Smooth muscle cell of trachea (primary cell): ENCODE measurements around the gene TFPI2. TPM values are rescaled to one million over a fixed set of nuclear protein-coding genes. Genes with fewer than 3 reads are reported as not detected.

Source experiments
- total RNA-seq: library from RNA; depleted of rRNA; stranded (reverse); fragments of >200 nt; gene quantifications from 2 replicates; pipeline ENCODE4 v1.2.1, GENCODE V29; 2014

TFPI2 gene
- total RNA-seq: 6.6 and 14.5 TPM in 2 replicates

GRCh38 chr7:93890464-93891068, at the start of gene TFPI2:
TFPI2 (minus strand) TSS chr7:93890753; CDS start chr7:93890678, 75 bp downstream.

GRCh38 chr7:93921607-93922566, 31.3 kb upstream of the TFPI2 start, which contains the start of gene GNG11:
GNG11 (plus strand) TSS chr7:93921735; CDS start chr7:93922138, 403 bp downstream.

GRCh38 chr7:93906267-93906666, 15.7 kb upstream of the TFPI2 start, which contains the start of gene GNGT1:
GNGT1 (plus strand) TSS chr7:93906567; CDS start chr7:93906747, 180 bp downstream.

Other genes with a start within 250 kb of the TFPI2 start
- not detected in 2 replicates for gene GNGT1, start 15.8 kb upstream of the TFPI2 start, total RNA-seq
- 18.7 and 53.7 TPM in 2 replicates for gene GNG11, start 31.0 kb upstream of the TFPI2 start, total RNA-seq
- 29.4 and 38.8 TPM in 2 replicates for gene BET1, start 113.6 kb upstream of the TFPI2 start, total RNA-seq